GM12878 (cell line): Measurements from ENCODE around the gene CA11. TPM values are rescaled to one million over a fixed set of nuclear protein-coding genes. Genes with fewer than 3 reads are reported as not detected.
A peak's percentile ranks its signal among the peaks of the same experiment; 100 is the strongest.

Experiments
- ATAC-seq: fragments of 200-7000 bp; cut with Tn5 transposase; 3 replicates; pipeline ENCODE4 v1.9.1; 2020; ENCODE audit warnings: mild to moderate bottlenecking, moderate library complexity
- BruUV-seq: library from RNA; stranded (reverse); fragments of 400-500 nt; replicated peaks from 2 replicates; lab custom pipeline; 2021; lab: Mats Ljungman, UMichigan
- CTCF ChIA-PET: fragments of 300-600 bp; sonication (Branson Sonifier 250); formaldehyde crosslinking; extraction: SDS; loops from one replicate; lab custom pipeline; 2021; ENCODE audit warnings: inconsistent platforms; lab: Yijun Ruan, JAX
- POLR2A ChIA-PET: fragments of 350-600 bp; formaldehyde crosslinking; extraction: SDS; loops from one replicate; lab custom pipeline; 2021; ENCODE audit warnings: inconsistent platforms; lab: Charles Lee
- RAD21 ChIA-PET: fragments of 300-600 bp; sonication (Branson Sonifier 250); formaldehyde crosslinking; loops from one replicate; lab custom pipeline; 2023; ENCODE audit warnings: antibody characterized with exemption; ENCODE audit not compliant: unreplicated experiment; lab: Charles Lee
- SMC1A ChIA-PET: fragments of 300-600 bp; sonication (Branson Sonifier 250); formaldehyde crosslinking; loops from one replicate; lab custom pipeline; 2023; ENCODE audit not compliant: unreplicated experiment, uncharacterized antibody; lab: Charles Lee
- DNase-seq: peaks from one replicate; pipeline ENCODE4 v3.0.0-alpha.2; 2011; ENCODE audit warnings: low read depth, low spot score
- FAIRE-seq: peaks from 3 replicates; lab custom pipeline; 2011; peaks lifted over from hg19 to GRCh38; lab: Jason Lieb, UNC
- H2AFZ ChIP-seq: 2 replicates; pipeline ENCODE4 v1.6.0; 2011; ENCODE audit warnings: low read depth, low read length, control low read depth; ENCODE audit not compliant: control insufficient read depth
- H3K27ac ChIP-seq: 2 replicates; pipeline ENCODE4 v1.5.1; 2011; ENCODE audit warnings: control low read depth; ENCODE audit not compliant: control insufficient read depth, insufficient read depth
- H3K27me3 ChIP-seq, 2 experiments: replicated peaks in 1 of 2; 2 replicates each; pipeline versions ENCODE4 v1.6.0 to v1.6.1; 2011; ENCODE audit warnings: low read length in 1 of 2; ENCODE audit not compliant: control insufficient read depth in 2 of 2, insufficient read depth in 2 of 2
- H3K36me3 ChIP-seq, 2 experiments: 2 replicates each; pipeline ENCODE4 v1.5.1; 2011; ENCODE audit warnings: low read length in 1 of 2; ENCODE audit not compliant: control insufficient read depth in 2 of 2, insufficient read depth in 2 of 2
- H3K4me1 ChIP-seq: 2 replicates; pipeline ENCODE4 v1.6.1; 2011; ENCODE audit warnings: mild to moderate bottlenecking, low read length, moderate library complexity, mixed read lengths; ENCODE audit not compliant: control insufficient read depth, insufficient read depth
- H3K4me2 ChIP-seq: 2 replicates; pipeline ENCODE4 v1.6.0; 2011; ENCODE audit warnings: control low read depth; ENCODE audit not compliant: control insufficient read depth, insufficient read depth
- H3K4me3 ChIP-seq: fragments of 200-600 bp; sonication (generic); 2 replicates; pipeline ENCODE4 v1.5.1; 2016
- H3K79me2 ChIP-seq: 2 replicates; pipeline ENCODE4 v1.6.0; 2011; ENCODE audit warnings: low read length; ENCODE audit not compliant: control insufficient read depth, insufficient read depth
- H3K9ac ChIP-seq: 2 replicates; pipeline ENCODE4 v1.8.0; 2011; ENCODE audit warnings: low read length, control low read depth, mixed read lengths; ENCODE audit not compliant: control insufficient read depth, insufficient read depth
- H3K9me3 ChIP-seq: replicated peaks from 3 replicates; pipeline ENCODE4 v1.5.1; 2011; ENCODE audit warnings: mild to moderate bottlenecking, low read length; ENCODE audit not compliant: control insufficient read depth, insufficient read depth
- H4K20me1 ChIP-seq: 2 replicates; pipeline ENCODE4 v1.6.0; 2011; ENCODE audit not compliant: control insufficient read depth, insufficient read depth
- CBX5 ChIP-seq: sonication (generic); IDR thresholded peaks from 2 replicates; pipeline ENCODE4 v1.6.1; 2016; ENCODE audit warnings: low read depth, moderate library complexity, mild to moderate bottlenecking, inconsistent platforms
- JUNB ChIP-seq: IDR thresholded peaks from 2 replicates; pipeline ENCODE4 v1.6.1; 2016; ENCODE audit warnings: antibody characterized with exemption, mild to moderate bottlenecking
- JUND ChIP-seq: IDR thresholded peaks from 2 replicates; pipeline ENCODE4 v1.6.1; 2012; ENCODE audit warnings: low read depth, mild to moderate bottlenecking, low read length, improper control_type of control experiment, moderate library complexity
- SMC3 ChIP-seq: IDR thresholded peaks from 2 replicates; pipeline ENCODE4 v1.6.1; 2011; ENCODE audit warnings: low read length, improper control_type of control experiment, borderline replicate concordance
- SP1 ChIP-seq: IDR thresholded peaks from one replicate; pipeline ENCODE4 v1.6.1; 2011; ENCODE audit warnings: low read depth, low read length
- SPI1 ChIP-seq: IDR thresholded peaks from 2 replicates; pipeline ENCODE4 v1.6.1; 2011; ENCODE audit warnings: low read depth, mild to moderate bottlenecking, low read length, moderate library complexity, borderline replicate concordance; ENCODE audit not compliant: insufficient read depth
- ZSCAN29 ChIP-seq: fragments of 450-650 bp; IDR thresholded peaks from 2 replicates; pipeline ENCODE4 v1.6.1; 2017; ENCODE audit warnings: mild to moderate bottlenecking, moderate library complexity
- WGBS: methylation state at CpG from one replicate; pipeline ENCODE4 v1.1.6; 2016; ENCODE audit warnings: low lambda C conversion rate; ENCODE audit not compliant: insufficient replicate concordance, insufficient coverage; ENCODE audit errors: missing lambda C conversion rate; 5-methylcytosine and 5-hydroxymethylcytosine counted together
- in situ Hi-C: fragments of 300-500 bp; cut with MboI; formaldehyde crosslinking; loops from 9 replicates; pipeline ENCODE4 v1.14.3; 2018; ENCODE audit warnings: mixed read lengths
- intact Hi-C: fragments of 100-400 bp; cut with micrococcal nuclease; formaldehyde crosslinking; loops from one replicate; pipeline ENCODE4 v1.14.2; 2022; ENCODE audit not compliant: unreplicated experiment
- polyA plus RNA-seq, 11 experiments: library from polyadenylated mRNA; depleted of rRNA in 4 of 11; unstranded in 6 of 11; stranded (reverse) in 5 of 11; fragments of >200 nt; fragmentation: Nextera tagmentation in 4 of 11; fragmentation: Illumina TruSeq in 1 of 11; extraction: Ambion mirVana in 4 of 11; extraction: Trizol in 1 of 11; gene quantifications; 1 replicate in 1 of 11; 2 replicates in 10 of 11; pipeline versions ENCODE4 v1.2.1 to v1.2.3, GENCODE V29; 2011 to 2016; ENCODE audit warnings: inconsistent platforms in 2 of 11, missing spikeins in 2 of 11, low read depth in 1 of 11
- total RNA-seq, 4 experiments: library from RNA; depleted of rRNA in 3 of 4; stranded (reverse); fragments of >200 nt in 3 of 4; fragmentation: Illumina TruSeq in 1 of 4; extraction: Trizol in 1 of 4; gene quantifications; 2 replicates each; pipeline versions ENCODE4 v1.2.1 to v1.2.3, GENCODE V29; 2013 to 2021
- TF ChIP-seq, protein P1 (sequence below): fragments of 450-650 bp; formaldehyde crosslinking; IDR thresholded peaks from 2 replicates; pipeline ENCODE4 v1.5.0; 2022; ENCODE audit warnings: mild to moderate bottlenecking, missing genetic modification characterization
- TF ChIP-seq, protein P2 (sequence below): IDR thresholded peaks from 2 replicates; pipeline ENCODE4 v1.6.1; 2011; ENCODE audit warnings: low read depth, mild to moderate bottlenecking, low read length, moderate library complexity, borderline replicate concordance; ENCODE audit errors: extremely low read depth
- TF ChIP-seq, protein P3 (sequence below): fragments of 450-650 bp; IDR thresholded peaks from 2 replicates; pipeline ENCODE4 v1.6.1; 2017; ENCODE audit warnings: mild to moderate bottlenecking, moderate library complexity

The CA11 gene
- total and polyA plus RNA-seq, 10 of the 15 experiments (the other 5 are each of a cell fraction or from before 2014, with no cell fraction given): 1.7 to 7.5 (median 2.4) TPM

GRCh38 chr19:48685583-48685982 lies 39.6 kb upstream of the CA11 start:
- ChIA-PET POLR2A (no interaction called here), SMC1A (no interaction called here), RAD21 (no interaction called here), CTCF (no interaction called here)
- Histone ChIP-seq H3K79me2 (no peaks in the 10 kb centered on the region), H3K4me2 (no peak overlapping the region), H3K4me1 (peaks cover 3% of the 10 kb centered on the region; the same call in 1 of the 2 replicates), H3K27ac (no peak overlapping the region), H3K9ac (no peak overlapping the region), H2AFZ (no peak overlapping the region), H3K4me3 (no peak overlapping the region), H3K9me3 (no peaks in the 10 kb centered on the region), H3K27me3 (no peaks in the 10 kb centered on the region; a peak in 1 of 4 replicates), H3K36me3 (no peaks in the 10 kb centered on the region), H4K20me1 (no peaks in the 10 kb centered on the region)
- DNase-seq: no peak
- no TSS peak for BruUV-seq
- 38% methylated on average over 9 of the region's 9 CpGs for WGBS
- no peak for TF ChIP-seq ZSCAN29
- no peak for TF ChIP-seq SP1
- TF ChIP-seq SMC3: no peak
- FAIRE-seq: no peak
- in situ Hi-C loops (no loop called here), intact Hi-C loops (no loop called here)
- no peak for ATAC-seq

DNA sequence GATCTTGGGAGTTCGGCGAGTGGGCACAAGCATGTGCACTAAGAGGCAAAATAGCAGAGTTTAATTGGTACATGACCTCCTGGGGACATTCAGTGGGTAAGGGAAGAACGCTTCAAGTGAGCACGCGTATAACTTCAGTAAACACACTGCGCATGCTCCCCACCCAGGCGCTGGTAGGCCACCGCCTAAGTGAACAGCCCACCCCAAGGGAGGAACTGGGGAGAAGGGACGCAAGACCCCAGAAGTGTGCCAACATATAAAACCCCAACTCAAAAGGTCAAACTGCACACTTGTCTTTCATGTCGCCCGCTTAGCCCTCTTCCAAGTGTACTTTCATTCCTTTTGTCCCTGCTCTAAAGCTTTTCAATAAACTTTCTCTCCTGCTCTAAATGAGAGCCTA lies 37.4 kb upstream of the CA11 start:
- no peaks in the 10 kb centered on the region for H4K20me1 ChIP-seq
- no peak for TF ChIP-seq CBX5
- peak; percentile 12; the same call in 1 of the 2 replicates for TF ChIP-seq SPI1
- TF ChIP-seq, protein P1, sequence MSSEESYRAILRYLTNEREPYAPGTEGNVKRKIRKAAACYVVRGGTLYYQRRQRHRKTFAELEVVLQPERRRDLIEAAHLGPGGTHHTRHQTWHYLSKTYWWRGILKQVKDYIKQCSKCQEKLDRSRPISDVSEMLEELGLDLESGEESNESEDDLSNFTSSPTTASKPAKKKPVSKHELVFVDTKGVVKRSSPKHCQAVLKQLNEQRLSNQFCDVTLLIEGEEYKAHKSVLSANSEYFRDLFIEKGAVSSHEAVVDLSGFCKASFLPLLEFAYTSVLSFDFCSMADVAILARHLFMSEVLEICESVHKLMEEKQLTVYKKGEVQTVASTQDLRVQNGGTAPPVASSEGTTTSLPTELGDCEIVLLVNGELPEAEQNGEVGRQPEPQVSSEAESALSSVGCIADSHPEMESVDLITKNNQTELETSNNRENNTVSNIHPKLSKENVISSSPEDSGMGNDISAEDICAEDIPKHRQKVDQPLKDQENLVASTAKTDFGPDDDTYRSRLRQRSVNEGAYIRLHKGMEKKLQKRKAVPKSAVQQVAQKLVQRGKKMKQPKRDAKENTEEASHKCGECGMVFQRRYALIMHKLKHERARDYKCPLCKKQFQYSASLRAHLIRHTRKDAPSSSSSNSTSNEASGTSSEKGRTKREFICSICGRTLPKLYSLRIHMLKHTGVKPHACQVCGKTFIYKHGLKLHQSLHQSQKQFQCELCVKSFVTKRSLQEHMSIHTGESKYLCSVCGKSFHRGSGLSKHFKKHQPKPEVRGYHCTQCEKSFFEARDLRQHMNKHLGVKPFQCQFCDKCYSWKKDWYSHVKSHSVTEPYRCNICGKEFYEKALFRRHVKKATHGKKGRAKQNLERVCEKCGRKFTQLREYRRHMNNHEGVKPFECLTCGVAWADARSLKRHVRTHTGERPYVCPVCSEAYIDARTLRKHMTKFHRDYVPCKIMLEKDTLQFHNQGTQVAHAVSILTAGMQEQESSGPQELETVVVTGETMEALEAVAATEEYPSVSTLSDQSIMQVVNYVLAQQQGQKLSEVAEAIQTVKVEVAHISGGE (CRISPR knock-in tag): no peak
- TF ChIP-seq JUND: no peak
- TF ChIP-seq, protein P2, sequence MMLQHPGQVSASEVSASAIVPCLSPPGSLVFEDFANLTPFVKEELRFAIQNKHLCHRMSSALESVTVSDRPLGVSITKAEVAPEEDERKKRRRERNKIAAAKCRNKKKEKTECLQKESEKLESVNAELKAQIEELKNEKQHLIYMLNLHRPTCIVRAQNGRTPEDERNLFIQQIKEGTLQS: no peak
- TF ChIP-seq, protein P3, sequence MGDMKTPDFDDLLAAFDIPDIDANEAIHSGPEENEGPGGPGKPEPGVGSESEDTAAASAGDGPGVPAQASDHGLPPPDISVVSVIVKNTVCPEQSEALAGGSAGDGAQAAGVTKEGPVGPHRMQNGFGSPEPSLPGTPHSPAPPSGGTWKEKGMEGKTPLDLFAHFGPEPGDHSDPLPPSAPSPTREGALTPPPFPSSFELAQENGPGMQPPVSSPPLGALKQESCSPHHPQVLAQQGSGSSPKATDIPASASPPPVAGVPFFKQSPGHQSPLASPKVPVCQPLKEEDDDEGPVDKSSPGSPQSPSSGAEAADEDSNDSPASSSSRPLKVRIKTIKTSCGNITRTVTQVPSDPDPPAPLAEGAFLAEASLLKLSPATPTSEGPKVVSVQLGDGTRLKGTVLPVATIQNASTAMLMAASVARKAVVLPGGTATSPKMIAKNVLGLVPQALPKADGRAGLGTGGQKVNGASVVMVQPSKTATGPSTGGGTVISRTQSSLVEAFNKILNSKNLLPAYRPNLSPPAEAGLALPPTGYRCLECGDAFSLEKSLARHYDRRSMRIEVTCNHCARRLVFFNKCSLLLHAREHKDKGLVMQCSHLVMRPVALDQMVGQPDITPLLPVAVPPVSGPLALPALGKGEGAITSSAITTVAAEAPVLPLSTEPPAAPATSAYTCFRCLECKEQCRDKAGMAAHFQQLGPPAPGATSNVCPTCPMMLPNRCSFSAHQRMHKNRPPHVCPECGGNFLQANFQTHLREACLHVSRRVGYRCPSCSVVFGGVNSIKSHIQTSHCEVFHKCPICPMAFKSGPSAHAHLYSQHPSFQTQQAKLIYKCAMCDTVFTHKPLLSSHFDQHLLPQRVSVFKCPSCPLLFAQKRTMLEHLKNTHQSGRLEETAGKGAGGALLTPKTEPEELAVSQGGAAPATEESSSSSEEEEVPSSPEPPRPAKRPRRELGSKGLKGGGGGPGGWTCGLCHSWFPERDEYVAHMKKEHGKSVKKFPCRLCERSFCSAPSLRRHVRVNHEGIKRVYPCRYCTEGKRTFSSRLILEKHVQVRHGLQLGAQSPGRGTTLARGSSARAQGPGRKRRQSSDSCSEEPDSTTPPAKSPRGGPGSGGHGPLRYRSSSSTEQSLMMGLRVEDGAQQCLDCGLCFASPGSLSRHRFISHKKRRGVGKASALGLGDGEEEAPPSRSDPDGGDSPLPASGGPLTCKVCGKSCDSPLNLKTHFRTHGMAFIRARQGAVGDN: no peak
- no peak for TF ChIP-seq JUNB

More for the DNA sequence above, 37.4 kb upstream of the CA11 start:
- Histone ChIP-seq H3K79me2 (no peaks in the 10 kb centered on the region), H3K4me2 (no peak overlapping the region), H3K9me3 (no peaks in the 10 kb centered on the region), H3K9ac (no peak overlapping the region), H3K4me1 (peaks cover 3% of the 10 kb centered on the region; the same call in 1 of the 2 replicates), H3K27me3 (no peaks in the 10 kb centered on the region; a peak in 1 of 4 replicates), H2AFZ (no peak overlapping the region; the same call in 1 of the 2 replicates), H3K4me3 (no peak overlapping the region), H3K36me3 (no peaks in the 10 kb centered on the region), H3K27ac (no peak overlapping the region)
- 73% methylated on average over 11 of the region's 11 CpGs for WGBS
- no peak for DNase-seq
- no peak for ATAC-seq
- ChIA-PET SMC1A (no interaction called here), POLR2A (interaction anchor here (0.6 kb wide), 1 partner anchor 444 kb away, joined by 4 read pairs; no protein-coding TSS in a partner anchor), CTCF (interaction anchor here (0.8 kb wide), 1 partner anchor 37 kb away, joined by 3 read pairs; the partner anchor contains the start of gene CA11), RAD21 (no interaction called here)
- FAIRE-seq: no peak
- intact Hi-C loops (no loop called here), in situ Hi-C loops (no loop called here)
- no TSS peak for BruUV-seq
